Stimulated activated CD4-positive, alpha-beta T cell treated with anti-CD3 and anti-CD28 coated beads, TNF-alpha, amount 100 ng/mL, for 24 hours (primary cell): Measurements from ENCODE around the gene CRY2.
A peak's percentile ranks its signal among the peaks of the same experiment; 100 is the strongest.
"Not testable (repeated sequence)": the region's sequence is repeated elsewhere in the genome, so short reads cannot be mapped to it uniquely, and the experiment has no call there.

Source experiments
- DNase-seq, 3 experiments: peaks; one replicate each; pipeline ENCODE4 v3.0.0-alpha.2; 2020; ENCODE audit warnings: low read depth in 3 of 3

Gene CRY2

GRCh38 chr11:45899448-45900174 lies 52.3 kb downstream of the CRY2 start:
- peak in 2 of 3 experiments; percentile 33 to 58 for DNase-seq

DNA sequence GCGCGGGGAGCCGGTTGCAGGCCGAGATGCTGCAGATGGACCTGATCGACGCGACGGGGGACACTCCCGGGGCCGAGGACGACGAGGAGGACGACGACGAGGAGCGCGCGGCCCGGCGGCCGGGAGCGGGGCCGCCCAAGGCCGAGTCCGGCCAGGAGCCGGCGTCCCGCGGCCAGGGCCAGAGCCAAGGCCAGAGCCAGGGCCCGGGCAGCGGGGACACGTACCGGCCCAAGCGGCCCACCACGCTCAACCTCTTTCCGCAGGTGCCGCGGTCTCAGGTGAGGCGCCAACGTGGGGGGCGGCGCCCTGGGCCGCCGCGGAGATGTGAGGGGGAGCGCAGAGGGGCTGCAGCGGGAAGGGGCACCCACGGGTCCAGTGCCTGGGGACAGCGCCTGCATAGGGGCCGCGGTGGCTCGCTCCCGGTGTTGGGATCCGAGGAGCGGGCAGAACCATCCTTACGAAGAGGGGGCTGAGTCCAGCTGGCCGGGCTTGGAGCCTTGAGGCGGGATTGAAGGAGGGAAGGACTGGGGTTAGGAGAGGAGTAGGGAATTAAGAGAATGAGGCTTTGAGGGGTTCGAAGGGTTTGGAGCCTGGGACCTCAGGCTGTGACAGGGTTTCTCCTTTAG lies 53.0 kb downstream of the CRY2 start:
- not testable (repeated sequence) for DNase-seq

GRCh38 chr11:45900916-45901617 lies 53.8 kb downstream of the CRY2 start:
- DNase-seq = no peak

GRCh38 chr11:45901626-45902025 lies 54.4 kb downstream of the CRY2 start:
- no peak for DNase-seq

DNA sequence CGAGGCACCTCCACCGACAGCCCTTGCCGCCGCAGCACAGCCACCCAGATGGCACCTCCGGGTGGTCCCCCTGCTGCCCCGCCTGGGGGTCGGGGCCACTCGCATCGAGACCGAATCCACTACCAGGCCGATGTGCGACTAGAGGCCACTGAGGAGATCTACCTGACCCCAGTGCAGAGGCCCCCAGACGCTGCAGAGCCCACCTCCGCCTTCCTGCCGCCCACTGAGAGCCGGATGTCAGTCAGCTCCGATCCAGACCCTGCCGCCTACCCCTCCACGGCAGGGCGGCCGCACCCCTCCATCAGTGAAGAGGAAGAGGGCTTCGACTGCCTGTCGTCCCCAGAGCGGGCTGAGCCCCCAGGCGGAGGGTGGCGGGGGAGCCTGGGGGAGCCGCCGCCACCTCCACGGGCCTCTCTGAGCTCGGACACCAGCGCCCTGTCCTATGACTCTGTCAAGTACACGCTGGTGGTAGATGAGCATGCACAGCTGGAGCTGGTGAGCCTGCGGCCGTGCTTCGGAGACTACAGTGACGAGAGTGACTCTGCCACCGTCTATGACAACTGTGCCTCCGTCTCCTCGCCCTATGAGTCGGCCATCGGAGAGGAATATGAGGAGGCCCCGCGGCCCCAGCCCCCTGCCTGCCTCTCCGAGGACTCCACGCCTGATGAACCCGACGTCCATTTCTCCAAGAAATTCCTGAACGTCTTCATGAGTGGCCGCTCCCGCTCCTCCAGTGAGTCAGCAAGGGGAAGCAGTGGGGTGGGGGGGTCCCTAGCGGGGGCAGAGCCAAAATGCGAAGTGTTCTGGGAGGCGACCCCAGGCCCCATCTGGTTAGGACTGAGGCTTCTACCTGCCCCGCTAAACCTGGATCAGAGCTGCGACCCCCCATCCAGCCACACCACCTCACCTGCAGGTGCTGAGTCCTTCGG lies 55.4 kb downstream of the CRY2 start:
- DNase-seq = no peak

DNA sequence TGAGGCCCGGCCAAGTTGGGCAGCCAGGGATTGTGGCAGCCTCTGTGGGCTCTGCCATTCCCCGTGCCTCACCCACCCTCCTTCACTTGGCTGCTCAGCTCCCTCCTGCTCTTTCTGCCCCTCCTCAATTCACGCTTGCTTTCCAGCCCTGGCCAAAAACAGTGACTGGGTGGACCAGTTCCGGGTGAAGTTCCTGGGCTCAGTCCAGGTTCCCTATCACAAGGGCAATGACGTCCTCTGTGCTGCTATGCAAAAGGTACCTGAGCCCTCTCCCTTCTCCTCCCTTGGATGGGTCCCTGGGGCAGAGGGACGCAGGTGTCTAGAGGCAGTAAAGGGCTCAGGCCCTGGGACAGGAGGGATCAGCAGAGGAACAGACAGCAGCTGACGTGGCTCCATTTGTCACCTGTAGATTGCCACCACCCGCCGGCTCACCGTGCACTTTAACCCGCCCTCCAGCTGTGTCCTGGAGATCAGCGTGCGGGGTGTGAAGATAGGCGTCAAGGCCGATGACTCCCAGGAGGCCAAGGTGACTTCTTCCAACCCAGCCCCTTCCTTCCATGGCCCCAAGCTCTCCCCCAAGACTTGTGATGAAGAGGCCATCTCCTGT lies 57.1 kb downstream of the CRY2 start:
- DNase-seq = no peak

DNA sequence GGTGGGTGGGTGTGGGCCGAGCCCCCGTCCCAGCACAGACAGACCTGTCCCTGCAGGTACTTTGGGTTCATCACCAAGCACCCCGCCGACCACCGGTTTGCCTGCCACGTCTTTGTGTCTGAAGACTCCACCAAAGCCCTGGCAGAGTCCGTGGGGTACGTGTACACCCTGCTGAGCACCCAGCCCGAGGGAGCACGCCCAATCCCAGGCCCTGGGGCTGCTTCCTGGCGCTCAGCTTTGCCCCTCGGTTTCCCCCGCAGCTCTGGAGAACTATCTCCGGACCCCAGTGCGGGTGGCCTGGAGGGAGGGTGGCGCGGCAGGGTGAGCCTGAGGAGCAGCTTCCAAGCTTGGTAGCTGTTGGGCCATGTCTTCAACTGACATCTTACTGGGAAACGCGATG lies 57.8 kb downstream of the CRY2 start:
- DNase-seq = no peak

- DNase-seq = not testable (repeated sequence)
Measured at GRCh38 chr11:45905576-45905975, 58.3 kb downstream of the CRY2 start.

DNA sequence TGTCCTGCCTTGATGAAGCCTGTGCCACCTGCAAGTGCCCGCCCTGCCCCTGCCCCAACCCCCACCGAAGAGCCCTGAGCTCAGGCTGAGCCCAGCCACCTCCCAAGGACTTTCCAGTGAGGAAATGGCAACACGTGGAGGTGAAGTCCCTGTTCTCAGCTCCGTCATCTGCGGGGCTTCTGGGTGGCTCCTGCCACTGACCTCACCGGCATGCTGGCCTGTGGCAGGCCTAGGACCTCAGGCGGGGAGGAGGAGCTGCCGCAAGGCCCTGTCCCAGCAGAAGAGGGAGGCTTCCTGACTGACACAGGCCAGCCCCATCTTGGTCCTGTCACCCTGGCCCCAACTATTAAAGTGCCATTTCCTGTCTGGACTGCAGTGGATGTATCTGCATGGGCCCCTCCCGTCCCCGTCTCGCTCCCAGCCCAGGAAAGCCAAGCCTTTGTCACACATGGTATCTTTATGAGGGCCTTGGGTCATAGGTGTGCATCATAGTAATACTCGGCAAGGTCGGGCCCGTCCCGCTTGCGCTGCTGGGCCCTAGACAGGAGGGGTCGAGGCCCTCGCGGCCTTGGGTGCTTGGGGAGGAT lies 58.9 kb downstream of the CRY2 start:
- DNase-seq = no peak

- DNase-seq = no peak
Measured at GRCh38 chr11:45906965-45907611, 59.8 kb downstream of the CRY2 start, which contains the start of gene FREY1. Gene FREY1 (minus strand): TSS chr11:45907271. CDS start chr11:45907245, 26 bp downstream.

- DNase-seq = no peak
Measured at GRCh38 chr11:45907911-45908370, 60.7 kb downstream of the CRY2 start.

- DNase-seq = no peak
Measured at GRCh38 chr11:45909594-45910475, 62.6 kb downstream of the CRY2 start.

GRCh38 chr11:45910623-45911022 lies 63.3 kb downstream of the CRY2 start:
- DNase-seq = no peak

- no peak for DNase-seq
Measured at GRCh38 chr11:45913514-45913913, 66.2 kb downstream of the CRY2 start.

DNA sequence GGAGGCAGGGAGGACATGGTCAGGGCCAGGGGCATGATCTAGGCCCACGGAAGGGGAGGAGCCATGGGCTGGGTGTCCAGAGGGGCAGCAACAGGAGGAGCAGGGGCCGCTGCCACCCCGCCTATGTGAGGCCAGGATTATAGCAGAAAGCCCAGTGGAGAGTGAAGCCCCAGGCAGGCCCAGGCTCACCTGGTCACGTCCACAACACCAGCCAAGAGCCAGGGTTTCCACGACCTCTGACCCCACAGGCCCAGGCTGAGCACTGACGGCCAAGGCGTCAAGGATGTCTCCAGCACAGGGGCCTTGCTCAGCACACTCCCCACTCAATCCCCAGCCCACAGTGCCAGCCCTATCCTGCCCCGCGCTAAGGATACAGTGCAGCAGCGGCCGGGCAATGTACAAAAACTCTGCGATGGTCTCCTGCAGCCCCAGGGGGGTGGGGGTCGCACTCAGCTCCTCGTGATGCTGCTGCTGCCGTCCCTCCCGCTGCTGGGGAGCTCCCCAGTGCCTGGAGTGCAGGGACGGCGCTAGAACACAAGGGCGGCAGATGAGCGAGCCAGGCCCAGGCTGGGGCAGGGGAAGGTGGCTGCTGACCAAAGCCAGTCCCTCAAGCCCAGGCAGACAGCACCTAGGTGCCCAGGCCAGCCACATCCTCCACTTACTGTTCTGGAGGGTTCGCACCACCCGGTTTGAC lies 66.8 kb downstream of the CRY2 start:
- DNase-seq = no peak

DNA sequence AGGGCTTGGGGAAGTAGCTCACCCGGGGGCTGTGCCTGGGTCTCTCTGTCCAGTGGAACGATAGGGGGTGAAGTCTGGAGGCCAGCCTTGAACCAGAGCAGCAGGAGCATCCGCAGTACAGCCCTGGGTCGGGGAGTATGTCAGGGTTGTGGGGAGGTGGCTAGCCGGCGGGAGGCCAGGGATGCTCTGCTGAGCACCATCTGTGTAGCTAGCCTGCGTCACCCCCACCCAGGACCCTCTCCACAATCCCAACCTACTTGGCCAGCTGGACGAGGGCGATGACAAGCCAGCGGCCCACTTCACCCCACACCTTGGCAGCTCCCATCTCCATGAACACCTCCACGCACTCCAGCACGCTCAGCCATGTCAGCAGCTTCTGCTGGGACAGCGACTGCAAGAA lies 68.2 kb downstream of the CRY2 start:
- DNase-seq = no peak

DNA sequence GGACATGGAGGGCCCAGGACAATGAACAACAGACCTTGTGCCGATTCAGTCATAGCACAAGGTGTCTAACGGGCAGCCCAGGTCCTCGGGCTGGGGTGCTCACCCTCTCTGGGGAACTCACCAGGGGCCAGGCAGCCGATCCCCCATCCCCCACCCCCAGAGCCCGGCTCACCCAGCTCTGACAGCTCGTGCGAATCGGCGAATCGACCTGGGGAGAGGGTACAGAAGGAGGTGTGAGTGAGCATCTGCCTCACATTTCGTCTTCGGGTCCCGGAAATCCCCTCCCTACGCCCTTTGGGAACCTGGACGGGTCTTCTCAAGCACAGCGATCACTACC lies 70.0 kb downstream of the CRY2 start:
- no peak for DNase-seq

GRCh38 chr11:45917623-45918330 lies 70.5 kb downstream of the CRY2 start, which contains the start of gene PEX16:
Gene PEX16 (minus strand): TSS chr11:45917877. CDS start chr11:45917811, 66 bp downstream.
- peak; percentile 90 to 94 (median 91) for DNase-seq
